Chondrocyte (in vitro differentiated cells): Measurements from ENCODE around the gene DENND1A. TPM values are rescaled to one million over a fixed set of nuclear protein-coding genes. Genes with fewer than 3 reads are reported as not detected.

Source experiments
- DNase-seq: peaks from one replicate; pipeline ENCODE4 v3.0.0; 2021; ENCODE audit warnings: mixed read lengths, low spot score
- H3K27ac Mint-ChIP-seq: one replicate; pipeline ENCODE4 v1.8.0; 2021; ENCODE audit warnings: mild to moderate bottlenecking, moderate library complexity, mixed read lengths; ENCODE audit not compliant: unreplicated experiment
- H3K27me3 Mint-ChIP-seq: 2 replicates; pipeline ENCODE4 v1.8.0; 2021; ENCODE audit warnings: low read depth, mixed read lengths
- H3K36me3 Mint-ChIP-seq: 2 replicates; pipeline ENCODE4 v1.8.0; 2021; ENCODE audit warnings: low read depth, mixed read lengths
- H3K4me1 Mint-ChIP-seq: 2 replicates; pipeline ENCODE4 v1.8.0; 2021; ENCODE audit warnings: low read depth, mild to moderate bottlenecking, mixed read lengths
- H3K4me3 Mint-ChIP-seq: one replicate; pipeline ENCODE4 v1.8.0; 2021; ENCODE audit warnings: mild to moderate bottlenecking, moderate library complexity, mixed read lengths; ENCODE audit not compliant: unreplicated experiment
- H3K9me3 Mint-ChIP-seq: 2 replicates; pipeline ENCODE4 v1.8.0; 2021; ENCODE audit warnings: low read depth, mixed read lengths
- CTCF ChIP-seq: fragments of 200-600 bp; sonication (generic); IDR thresholded peaks from 2 replicates; pipeline ENCODE4 v1.5.0; 2021; ENCODE audit warnings: antibody characterized with exemption, mild to moderate bottlenecking, moderate library complexity
- total RNA-seq: library from RNA; stranded (reverse); gene quantifications from 3 replicates; pipeline ENCODE4 v1.2.1, GENCODE V29; 2021

Gene DENND1A
- total RNA-seq, 1 donor from 2014 or later, result 15.3 TPM

GRCh38 chr9:123359546-123359945, 570.4 kb downstream of the DENND1A start:
- no peak overlapping the region for H3K4me3 Mint-ChIP-seq
- H3K27me3 Mint-ChIP-seq, result peaks cover 3% of the 10 kb centered on the region
- TF ChIP-seq CTCF, result no peak
- H3K4me1 Mint-ChIP-seq, result peaks cover 14% of the 10 kb centered on the region
- DNase-seq, result no peak
- H3K27ac Mint-ChIP-seq, result no peak overlapping the region
- no peaks in the 10 kb centered on the region for H3K36me3 Mint-ChIP-seq
- H3K9me3 Mint-ChIP-seq, result no peaks in the 10 kb centered on the region

GRCh38 chr9:123359106-123359505, 570.8 kb downstream of the DENND1A start:
- no peak for TF ChIP-seq CTCF
- peaks cover 12% of the 10 kb centered on the region for H3K4me1 Mint-ChIP-seq
- no peaks in the 10 kb centered on the region for H3K9me3 Mint-ChIP-seq
- no peaks in the 10 kb centered on the region for H3K36me3 Mint-ChIP-seq
- H3K4me3 Mint-ChIP-seq, result no peak overlapping the region
- H3K27me3 Mint-ChIP-seq, result peaks cover 5% of the 10 kb centered on the region
- DNase-seq, result no peak
- H3K27ac Mint-ChIP-seq, result no peak overlapping the region

- H3K4me1 Mint-ChIP-seq, result peaks cover 9% of the 10 kb centered on the region
Measured at GRCh38 chr9:123358181-123358905, 571.6 kb downstream of the DENND1A start.

GRCh38 chr9:123357743-123358059, 572.2 kb downstream of the DENND1A start:
- TF ChIP-seq CTCF, result no peak
- Mint-ChIP-seq H3K27ac (no peak overlapping the region), H3K4me3 (no peak overlapping the region), H3K36me3 (no peaks in the 10 kb centered on the region), H3K4me1 (peaks cover 9% of the 10 kb centered on the region), H3K9me3 (no peaks in the 10 kb centered on the region), H3K27me3 (peaks cover 9% of the 10 kb centered on the region)
- no peak for DNase-seq

More at GRCh38 chr9:123358181-123358905, 571.6 kb downstream of the DENND1A start:
- no peak overlapping the region for H3K27ac Mint-ChIP-seq
- no peaks in the 10 kb centered on the region for H3K9me3 Mint-ChIP-seq
- no peak for DNase-seq
- peaks cover 7% of the 10 kb centered on the region for H3K27me3 Mint-ChIP-seq
- H3K36me3 Mint-ChIP-seq, result no peaks in the 10 kb centered on the region
- no peak for TF ChIP-seq CTCF
- H3K4me3 Mint-ChIP-seq, result no peak overlapping the region

GRCh38 chr9:123356851-123357742, 572.8 kb downstream of the DENND1A start:
- Mint-ChIP-seq H3K9me3 (no peaks in the 10 kb centered on the region), H3K4me1 (peaks cover 9% of the 10 kb centered on the region), H3K4me3 (no peak overlapping the region), H3K27ac (no peak overlapping the region), H3K27me3 (peaks cover 15% of the 10 kb centered on the region), H3K36me3 (no peaks in the 10 kb centered on the region)
- no peak for TF ChIP-seq CTCF
- DNase-seq, result no peak
